Left lung (tissue), 10 donors: ENCODE data around the gene AEBP1. TPM values are rescaled to one million over a fixed set of nuclear protein-coding genes. Genes with fewer than 3 reads are reported as not detected.

Source experiments
- ATAC-seq: fragments of 200-7000 bp; cut with Tn5 transposase; one replicate; pipeline ENCODE4 v1.9.1; 2020; ENCODE audit warnings: moderate library complexity
- DNase-seq, 4 donors: peaks; one replicate each; pipeline ENCODE4 v3.0.0-alpha.2; 2013 to 2020
- H3K27ac ChIP-seq, 2 donors: fragments of 200-600 bp; sonication (generic) in 1 of 2; one replicate each; pipeline versions ENCODE4 v1.5.0 to v1.8.0; 2020 to 2021
- H3K27me3 ChIP-seq, 2 donors: fragments of 200-600 bp; sonication (generic) in 1 of 2; one replicate each; pipeline versions ENCODE4 v1.5.0 to v1.8.0; 2020 to 2021
- H3K36me3 ChIP-seq, 2 donors: fragments of 200-600 bp; sonication (generic) in 1 of 2; one replicate each; pipeline versions ENCODE4 v1.5.0 to v1.8.0; 2020 to 2021
- H3K4me1 ChIP-seq, 2 donors: fragments of 200-600 bp; one replicate each; pipeline ENCODE4 v1.8.0; 2021
- H3K4me3 ChIP-seq, 2 donors: fragments of 200-600 bp; sonication (generic) in 1 of 2; one replicate each; pipeline versions ENCODE4 v1.5.0 to v1.8.0; 2020 to 2021; ENCODE audit warnings: mild to moderate bottlenecking in 1 of 2
- H3K9me3 ChIP-seq, 2 donors: fragments of 200-600 bp; sonication (generic) in 1 of 2; one replicate each; pipeline versions ENCODE4 v1.5.0 to v1.8.0; 2020 to 2021
- CTCF ChIP-seq, 2 donors: fragments of 200-600 bp; sonication (generic) in 1 of 2; IDR thresholded peaks; one replicate each; pipeline versions ENCODE4 v1.5.0 to v1.8.0; 2021; ENCODE audit warnings: antibody characterized with exemption in 2 of 2
- intact Hi-C, 2 donors: fragments of 100-400 bp; cut with DNase I; formaldehyde crosslinking; loops; one replicate each; pipeline versions ENCODE4 v1.11.2 to v1.14.2; 2022
- polyA plus RNA-seq, 6 donors: library from polyadenylated mRNA; unstranded; fragments of 120-200 nt; gene quantifications; one replicate each; pipeline ENCODE4 v1.2.1, GENCODE V29; 2013; ENCODE audit not compliant: insufficient read length in 6 of 6
- total RNA-seq, 2 donors: library from RNA; stranded (reverse); fragmentation: NEBNext Ultra II Directional; extraction: Animal tissue kit (Norgen Biotek cat#: 25700); gene quantifications; one replicate each; pipeline ENCODE4 v1.2.1, GENCODE V29; 2021
- donor health status: DM: no; HTN: yes; CAD: no.
- donor health status: DM: no; HTN: no; CAD: no.

Gene AEBP1
- total and polyA plus RNA-seq, 8 donors = 53.6 to 195 (median 64.7) TPM

GRCh38 chr7:44120395-44120794, 16.2 kb downstream of the AEBP1 start:
- DNase-seq (no peak), ATAC-seq (no peak)
- Histone ChIP-seq H3K36me3 (peaks cover 0 to 45% of the 10 kb centered on the region in 2 donors), H3K9me3 (no peaks in the 10 kb centered on the region), H3K27me3 (no peaks in the 10 kb centered on the region), H3K4me1 (peaks cover 9 to 32% of the 10 kb centered on the region in 2 donors), H3K27ac (no peak overlapping the region), H3K4me3 (no peak overlapping the region)
- intact Hi-C loops = no loop called here
- TF ChIP-seq CTCF (IDR thresholded peaks at IDR 0.05) = no peak

DNA sequence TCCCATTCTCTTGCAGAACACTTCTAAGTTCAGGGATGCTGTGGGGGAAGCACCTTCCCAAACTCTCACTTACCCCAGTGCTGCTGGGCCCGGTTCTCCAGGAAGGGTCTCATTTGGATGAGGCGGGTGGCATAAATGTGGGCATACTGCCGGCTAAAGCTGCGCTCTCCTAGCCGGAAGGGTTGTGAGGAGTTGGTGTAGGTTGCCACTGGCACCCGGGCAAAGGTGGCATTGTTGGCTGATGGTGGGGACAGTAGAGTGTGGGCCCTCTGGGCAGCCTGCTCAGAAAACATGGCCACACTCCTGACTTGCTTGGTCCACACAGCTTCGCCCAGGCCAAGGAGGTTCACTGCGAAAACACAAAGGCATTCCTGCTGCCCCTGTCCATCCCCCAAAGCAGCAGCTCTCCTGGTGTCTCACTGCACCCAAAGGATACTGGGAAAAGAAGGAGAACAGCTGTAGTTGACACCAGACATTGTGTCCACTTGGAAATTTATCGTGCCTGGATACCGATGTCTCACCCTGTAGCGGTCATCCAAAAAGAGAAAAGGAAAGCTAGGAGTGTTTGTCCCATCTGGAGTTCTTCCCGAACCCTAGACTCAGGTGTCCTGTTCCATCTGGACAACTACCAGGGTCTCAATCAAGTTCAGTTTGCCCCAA, 17.7 kb downstream of the AEBP1 start:
- intact Hi-C loops = no loop called here
- Histone ChIP-seq H3K4me1 (peaks cover 9 to 32% of the 10 kb centered on the region in 2 donors), H3K27ac (no peak overlapping the region), H3K36me3 (peaks cover 0 to 30% of the 10 kb centered on the region in 2 donors), H3K27me3 (no peaks in the 10 kb centered on the region), H3K9me3 (no peaks in the 10 kb centered on the region), H3K4me3 (peak overlapping the region in 1 of 2 donors; percentile 87)
- DNase-seq (no peak), ATAC-seq (no peak)
- TF ChIP-seq CTCF (IDR thresholded peaks at IDR 0.05) = no peak

GRCh38 chr7:44122529-44122928, 18.4 kb downstream of the AEBP1 start:
- H3K27ac ChIP-seq = peak overlapping the region; percentile 66 to 82
- no peak for TF ChIP-seq CTCF (IDR thresholded peaks at IDR 0.05)

DNA sequence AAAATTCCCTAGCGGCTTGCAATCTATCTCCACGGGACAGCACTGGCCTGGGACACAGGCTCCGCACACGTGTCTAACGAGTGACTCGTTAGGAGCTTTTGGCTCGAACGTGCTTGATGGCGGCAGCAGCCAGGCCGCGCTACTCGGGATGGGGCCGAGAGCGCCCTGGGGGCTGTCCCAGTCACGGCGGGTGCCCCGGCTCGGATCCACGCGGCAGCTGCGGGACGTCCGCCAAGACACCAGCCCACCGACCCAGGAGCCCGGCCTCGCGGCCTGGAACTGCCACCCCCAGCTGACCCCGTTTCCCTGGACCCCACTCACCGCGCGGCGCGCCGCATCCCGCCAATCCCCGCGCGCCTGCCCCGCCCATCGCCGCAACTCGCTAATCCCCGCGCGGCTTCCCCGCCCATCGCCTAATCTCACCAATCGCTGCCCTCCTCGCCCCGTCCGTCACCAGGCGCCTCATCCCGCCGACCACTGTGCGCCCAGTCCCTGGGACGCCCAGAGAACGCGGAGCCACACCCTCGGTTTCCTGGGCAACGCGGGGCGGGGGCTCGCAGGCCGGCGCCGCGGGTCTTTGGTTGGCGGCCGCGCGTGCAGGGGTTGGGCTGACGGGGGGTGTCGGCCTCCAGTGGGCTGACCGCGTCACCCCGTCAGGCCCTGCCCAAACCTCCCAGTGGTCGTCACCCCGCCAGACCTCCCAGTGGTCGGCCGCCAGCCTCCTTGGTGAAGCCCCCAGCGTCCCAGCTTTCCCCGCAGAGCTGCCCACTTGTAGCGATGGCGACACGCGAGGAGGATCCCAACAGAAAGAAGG, 19.3 kb downstream of the AEBP1 start, which contains the start of gene POLD2:
TSS of gene POLD2 (minus strand) at position 359 of the 814 bp plus-strand sequence. CDS start 1,495 bp downstream, outside the sequence.
- H3K27ac ChIP-seq = peak within 1 kb of the TSS; percentile 66 to 82

More at GRCh38 chr7:44122529-44122928, 18.4 kb downstream of the AEBP1 start:
- intact Hi-C loops = no loop called here
- DNase-seq = no peak
- Histone ChIP-seq H3K27me3 (no peaks in the 10 kb centered on the region), H3K9me3 (no peaks in the 10 kb centered on the region), H3K36me3 (peaks cover 0 to 23% of the 10 kb centered on the region in 2 donors), H3K4me1 (peaks cover 9 to 32% of the 10 kb centered on the region in 2 donors), H3K4me3 (peak overlapping the region; percentile 75 to 87)
- ATAC-seq = no peak

More for the DNA sequence above, 19.3 kb downstream of the AEBP1 start, which contains the start of gene POLD2:
- Histone ChIP-seq H3K4me1 (peaks cover 9 to 32% of the 10 kb centered on the region in 2 donors), H3K4me3 (peak within 1 kb of the TSS; percentile 75 to 87), H3K9me3 (no peaks in the 10 kb centered on the region), H3K36me3 (peaks cover 0 to 15% of the 10 kb centered on the region in 2 donors), H3K27me3 (no peaks in the 10 kb centered on the region)
- TF ChIP-seq CTCF (IDR thresholded peaks at IDR 0.05) = no peak
- ATAC-seq (peak; percentile 99), DNase-seq (peak; percentile 98 to 99 (median 98))
- intact Hi-C loops = no loop called here
